Peyer's patch (tissue), 4 donors: Measurements from ENCODE around the gene ZBTB46.

Source experiments
- POLR2A ChIP-seq, 2 donors: fragments of 450-650 bp; IDR thresholded peaks; one replicate each; pipeline ENCODE4 v1.5.1; 2017; ENCODE audit warnings: antibody characterized with exemption in 2 of 2, mild to moderate bottlenecking in 2 of 2, moderate library complexity in 2 of 2
- TF ChIP-seq, protein P1 (sequence below), 6 experiments: fragments of 450-650 bp in 4 of 6; fragments of 200-600 bp in 2 of 6; sonication (generic) in 1 of 6; IDR thresholded peaks; one replicate each; pipeline ENCODE4 v1.5.1; 2017 to 2019; ENCODE audit warnings: antibody characterized with exemption in 6 of 6, mild to moderate bottlenecking in 3 of 6, moderate library complexity in 1 of 6

DNA sequence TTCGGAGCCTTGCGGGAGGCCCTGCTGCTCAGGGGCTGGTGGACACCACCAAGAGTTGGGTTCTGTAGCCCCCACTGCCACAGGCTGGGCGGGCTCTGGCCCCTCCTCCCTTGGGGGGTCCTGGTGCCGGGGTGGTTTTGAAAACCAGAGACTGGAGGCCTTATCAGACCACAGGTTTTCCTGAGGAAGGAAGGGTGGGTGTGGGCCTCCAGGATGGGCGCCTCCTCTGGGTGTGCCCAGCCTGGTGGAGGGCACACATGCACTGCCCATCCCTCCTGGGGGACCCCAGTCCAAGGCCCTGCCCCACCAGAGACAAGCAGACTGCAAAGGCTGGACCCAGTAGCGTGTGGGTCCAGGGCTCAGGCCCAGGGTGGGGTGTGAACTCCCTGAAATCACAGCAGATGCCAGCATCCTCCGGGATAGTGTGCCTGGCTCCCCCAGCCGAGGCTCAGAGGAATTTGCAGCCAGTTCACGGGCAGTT is 13.5 kb upstream of the ZBTB46 start:
- TF ChIP-seq, protein P1, sequence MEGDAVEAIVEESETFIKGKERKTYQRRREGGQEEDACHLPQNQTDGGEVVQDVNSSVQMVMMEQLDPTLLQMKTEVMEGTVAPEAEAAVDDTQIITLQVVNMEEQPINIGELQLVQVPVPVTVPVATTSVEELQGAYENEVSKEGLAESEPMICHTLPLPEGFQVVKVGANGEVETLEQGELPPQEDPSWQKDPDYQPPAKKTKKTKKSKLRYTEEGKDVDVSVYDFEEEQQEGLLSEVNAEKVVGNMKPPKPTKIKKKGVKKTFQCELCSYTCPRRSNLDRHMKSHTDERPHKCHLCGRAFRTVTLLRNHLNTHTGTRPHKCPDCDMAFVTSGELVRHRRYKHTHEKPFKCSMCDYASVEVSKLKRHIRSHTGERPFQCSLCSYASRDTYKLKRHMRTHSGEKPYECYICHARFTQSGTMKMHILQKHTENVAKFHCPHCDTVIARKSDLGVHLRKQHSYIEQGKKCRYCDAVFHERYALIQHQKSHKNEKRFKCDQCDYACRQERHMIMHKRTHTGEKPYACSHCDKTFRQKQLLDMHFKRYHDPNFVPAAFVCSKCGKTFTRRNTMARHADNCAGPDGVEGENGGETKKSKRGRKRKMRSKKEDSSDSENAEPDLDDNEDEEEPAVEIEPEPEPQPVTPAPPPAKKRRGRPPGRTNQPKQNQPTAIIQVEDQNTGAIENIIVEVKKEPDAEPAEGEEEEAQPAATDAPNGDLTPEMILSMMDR (IDR thresholded peaks at IDR 0.05), result no peak
- no peak for TF ChIP-seq POLR2A (IDR thresholded peaks at IDR 0.05)
